ENCODE data around the gene CPED1. TPM values are rescaled to one million over a fixed set of nuclear protein-coding genes. Genes with fewer than 3 reads are reported as not detected.

The CPED1 gene
- total and polyA plus RNA-seq, 2 donors (not counting 1 experiment from before 2014, with no cell fraction given): 70.2 to 196 TPM

DNA sequence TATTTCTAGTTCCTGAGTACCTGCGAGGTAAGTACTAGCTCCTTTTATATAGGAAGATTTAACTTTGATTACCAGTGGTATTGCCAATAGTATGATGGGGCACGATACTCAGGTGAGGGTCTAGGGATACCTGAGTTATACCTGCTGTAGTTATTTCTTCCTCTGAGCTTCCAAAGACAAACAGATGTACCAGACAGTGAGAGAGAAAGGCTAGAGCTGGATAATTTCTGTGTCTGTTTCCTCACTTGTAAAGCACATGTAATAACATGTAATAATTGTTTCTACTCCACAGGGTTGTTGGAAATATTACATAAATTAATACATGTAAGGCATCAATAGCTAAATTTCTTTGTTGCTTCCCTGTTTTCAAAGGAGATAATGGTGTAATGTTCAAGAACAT, 53.7 kb downstream of the CPED1 start:
- H3K9ac ChIP-seq (ENCODE audit: insufficient read depth, low read length): no peak overlapping the region
- no peak overlapping the region for H3K4me3 ChIP-seq (replicated peaks in 1 of 4; ENCODE audit: control extremely low read depth in 1 of 4, insufficient read depth in 1 of 4, low read depth in 3 of 4, low read length in 4 of 4)
- peaks cover 2% of the 10 kb centered on the region for H3K4me1 ChIP-seq (ENCODE audit: control insufficient read depth, extremely low read depth, insufficient read depth, low read length)
- no peak for DNase-seq (ENCODE audit: low read depth in 2 of 2)
- H3K9me3 ChIP-seq (ENCODE audit: control insufficient read depth, insufficient read depth, low read depth, low read length): no peaks in the 10 kb centered on the region
- peaks cover 22% of the 10 kb centered on the region for H3K79me2 ChIP-seq (ENCODE audit: control insufficient read depth, insufficient read depth, low read length)
- no peak overlapping the region for H2AFZ ChIP-seq (ENCODE audit: low read length)
- H4K20me1 ChIP-seq (ENCODE audit: control insufficient read depth, extremely low read depth, insufficient read depth, low read length): no peaks in the 10 kb centered on the region
- H3K27me3 ChIP-seq (ENCODE audit: control insufficient read depth, insufficient read depth, low read length): no peaks in the 10 kb centered on the region
- no peak overlapping the region for H3K4me2 ChIP-seq (ENCODE audit: extremely low read depth, insufficient read depth, low read length)
- TF ChIP-seq, protein P1, sequence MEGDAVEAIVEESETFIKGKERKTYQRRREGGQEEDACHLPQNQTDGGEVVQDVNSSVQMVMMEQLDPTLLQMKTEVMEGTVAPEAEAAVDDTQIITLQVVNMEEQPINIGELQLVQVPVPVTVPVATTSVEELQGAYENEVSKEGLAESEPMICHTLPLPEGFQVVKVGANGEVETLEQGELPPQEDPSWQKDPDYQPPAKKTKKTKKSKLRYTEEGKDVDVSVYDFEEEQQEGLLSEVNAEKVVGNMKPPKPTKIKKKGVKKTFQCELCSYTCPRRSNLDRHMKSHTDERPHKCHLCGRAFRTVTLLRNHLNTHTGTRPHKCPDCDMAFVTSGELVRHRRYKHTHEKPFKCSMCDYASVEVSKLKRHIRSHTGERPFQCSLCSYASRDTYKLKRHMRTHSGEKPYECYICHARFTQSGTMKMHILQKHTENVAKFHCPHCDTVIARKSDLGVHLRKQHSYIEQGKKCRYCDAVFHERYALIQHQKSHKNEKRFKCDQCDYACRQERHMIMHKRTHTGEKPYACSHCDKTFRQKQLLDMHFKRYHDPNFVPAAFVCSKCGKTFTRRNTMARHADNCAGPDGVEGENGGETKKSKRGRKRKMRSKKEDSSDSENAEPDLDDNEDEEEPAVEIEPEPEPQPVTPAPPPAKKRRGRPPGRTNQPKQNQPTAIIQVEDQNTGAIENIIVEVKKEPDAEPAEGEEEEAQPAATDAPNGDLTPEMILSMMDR (conservative IDR thresholded peaks at IDR 0.05 in 1 of 2, IDR thresholded peaks at IDR 0.05 in 1 of 2; ENCODE audit: low read depth in 1 of 2, low read length in 2 of 2): no peak
- H3K27ac ChIP-seq (ENCODE audit: insufficient read depth, low read length): no peak overlapping the region
- no peaks in the 10 kb centered on the region for H3K36me3 ChIP-seq (ENCODE audit: control insufficient read depth, insufficient read depth, low read length)

DNA sequence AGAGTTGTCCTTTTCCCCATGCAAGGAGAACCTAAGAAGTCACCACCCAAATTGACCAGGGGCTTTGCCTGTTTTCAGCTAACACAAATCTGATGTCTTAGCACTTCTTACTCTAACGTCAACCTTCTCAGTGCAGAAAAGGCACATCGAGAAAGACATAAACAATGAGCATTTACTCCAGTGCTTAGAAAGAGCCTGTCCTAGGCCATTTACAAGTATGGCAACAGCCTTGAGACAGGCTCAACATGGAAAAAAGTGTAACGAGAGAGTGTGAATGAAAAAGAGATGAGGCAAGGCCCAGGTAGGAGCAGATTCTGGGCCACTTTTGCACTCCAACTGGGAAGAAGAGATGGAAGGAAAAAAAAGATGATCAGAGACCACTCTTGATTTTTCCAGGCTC, 54.4 kb downstream of the CPED1 start:
- no peak overlapping the region for H3K27ac ChIP-seq (ENCODE audit: insufficient read depth, low read length)
- no peak for DNase-seq (ENCODE audit: low read depth in 2 of 2)
- H3K79me2 ChIP-seq (ENCODE audit: control insufficient read depth, insufficient read depth, low read length): peaks cover 21% of the 10 kb centered on the region
- TF ChIP-seq, protein P1 (conservative IDR thresholded peaks at IDR 0.05 in 1 of 2, IDR thresholded peaks at IDR 0.05 in 1 of 2; ENCODE audit: low read depth in 1 of 2, low read length in 2 of 2): no peak
- TF ChIP-seq EZH2 (IDR thresholded peaks at IDR 0.05; ENCODE audit: low read length, missing control alignments): no peak
- no peaks in the 10 kb centered on the region for H3K27me3 ChIP-seq (ENCODE audit: control insufficient read depth, insufficient read depth, low read length)
- H3K4me1 ChIP-seq (ENCODE audit: control insufficient read depth, extremely low read depth, insufficient read depth, low read length): peaks cover 2% of the 10 kb centered on the region
- H3K4me2 ChIP-seq (ENCODE audit: extremely low read depth, insufficient read depth, low read length): no peak overlapping the region
- no peak overlapping the region for H3K9ac ChIP-seq (ENCODE audit: insufficient read depth, low read length)
- H3K4me3 ChIP-seq (replicated peaks in 1 of 4; ENCODE audit: control extremely low read depth in 1 of 4, insufficient read depth in 1 of 4, low read depth in 3 of 4, low read length in 4 of 4): no peak overlapping the region
- H4K20me1 ChIP-seq (ENCODE audit: control insufficient read depth, extremely low read depth, insufficient read depth, low read length): no peaks in the 10 kb centered on the region
- no peaks in the 10 kb centered on the region for H3K9me3 ChIP-seq (ENCODE audit: control insufficient read depth, insufficient read depth, low read depth, low read length)
- H3K36me3 ChIP-seq (ENCODE audit: control insufficient read depth, insufficient read depth, low read length): no peaks in the 10 kb centered on the region
- no peak overlapping the region for H2AFZ ChIP-seq (ENCODE audit: low read length)

DNA sequence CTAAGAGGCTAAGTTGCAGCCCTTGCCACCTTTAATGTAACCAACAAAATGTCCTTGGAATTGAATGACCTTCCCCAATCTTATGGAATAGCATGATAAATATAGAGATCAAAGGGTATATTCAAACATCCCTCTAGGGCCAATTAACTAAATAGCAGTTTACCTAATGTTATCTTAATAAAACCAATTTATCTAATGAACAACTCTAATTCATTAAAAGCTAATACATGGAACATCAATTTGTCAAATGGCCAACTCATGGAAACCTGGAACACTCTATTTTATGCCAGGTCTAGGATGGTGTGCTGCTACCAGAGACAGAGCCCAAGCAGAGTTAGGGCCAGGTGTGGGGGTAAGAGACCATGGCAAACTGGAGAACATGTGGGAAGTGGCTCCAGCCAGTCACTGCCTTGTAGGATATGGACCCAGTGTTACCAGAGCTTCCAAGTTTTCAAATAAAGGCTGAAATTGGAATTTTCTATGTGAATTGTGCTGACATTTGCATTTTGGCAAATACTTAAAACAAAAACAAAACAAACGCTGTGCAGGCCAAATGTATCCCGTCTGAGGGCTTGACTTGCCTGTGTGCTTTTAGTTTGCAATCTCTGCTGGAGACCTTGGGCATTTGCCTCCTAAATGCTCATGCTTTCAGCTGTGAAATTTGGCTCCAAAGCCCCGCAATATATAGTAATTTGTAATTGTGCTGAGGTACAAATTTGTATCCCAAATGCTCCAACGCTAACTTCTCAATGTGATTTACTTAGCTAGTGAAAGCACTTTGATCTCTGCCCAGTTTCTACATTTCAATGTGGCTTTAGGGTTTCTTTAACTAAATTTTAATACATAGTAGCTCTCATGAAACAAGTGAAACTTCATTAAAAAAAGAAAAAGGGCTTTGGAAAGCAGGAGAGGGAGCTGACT, 55.1 kb downstream of the CPED1 start:
- H3K36me3 ChIP-seq (ENCODE audit: control insufficient read depth, insufficient read depth, low read length): no peaks in the 10 kb centered on the region
- no peak overlapping the region for H3K9ac ChIP-seq (ENCODE audit: insufficient read depth, low read length)
- no peaks in the 10 kb centered on the region for H4K20me1 ChIP-seq (ENCODE audit: control insufficient read depth, extremely low read depth, insufficient read depth, low read length)
- H3K79me2 ChIP-seq (ENCODE audit: control insufficient read depth, insufficient read depth, low read length): peaks cover 18% of the 10 kb centered on the region
- H3K4me3 ChIP-seq (replicated peaks in 1 of 4; ENCODE audit: control extremely low read depth in 1 of 4, insufficient read depth in 1 of 4, low read depth in 3 of 4, low read length in 4 of 4): no peak overlapping the region
- no peak overlapping the region for H3K27ac ChIP-seq (ENCODE audit: insufficient read depth, low read length)
- no peak overlapping the region for H2AFZ ChIP-seq (ENCODE audit: low read length)
- H3K27me3 ChIP-seq (ENCODE audit: control insufficient read depth, insufficient read depth, low read length): no peaks in the 10 kb centered on the region
- no peaks in the 10 kb centered on the region for H3K9me3 ChIP-seq (ENCODE audit: control insufficient read depth, insufficient read depth, low read depth, low read length)
- no peak for TF ChIP-seq EZH2 (IDR thresholded peaks at IDR 0.05; ENCODE audit: low read length, missing control alignments)
- TF ChIP-seq, protein P1 (conservative IDR thresholded peaks at IDR 0.05 in 1 of 2, IDR thresholded peaks at IDR 0.05 in 1 of 2; ENCODE audit: low read depth in 1 of 2, low read length in 2 of 2): no peak
- DNase-seq (ENCODE audit: low read depth in 2 of 2): peak in 1 of 2 donors; percentile 25
- peaks cover 2% of the 10 kb centered on the region for H3K4me1 ChIP-seq (ENCODE audit: control insufficient read depth, extremely low read depth, insufficient read depth, low read length)
- H3K4me2 ChIP-seq (ENCODE audit: extremely low read depth, insufficient read depth, low read length): peak overlapping the region; percentile 8

Measured in fibroblast of lung (primary cell).